GM21717 (cell line): ENCODE results near the gene POU4F2.

Experiments
- ATAC-seq: cut with Tn5 transposase; IDR thresholded peaks from one replicate; pipeline ENCODE4 v1.9.1; 2021; ENCODE audit warnings: mild to moderate bottlenecking, moderate library complexity; ENCODE audit not compliant: unreplicated experiment

The POU4F2 gene

GRCh38 chr4:146638786-146639505 lies at the start of gene POU4F2:
Gene POU4F2 (plus strand): TSS chr4:146638893. CDS start chr4:146639141, 248 bp downstream.
- ATAC-seq, result no peak

GRCh38 chr4:146590801-146591200 lies 47.9 kb upstream of the POU4F2 start:
- ATAC-seq, result no peak

GRCh38 chr4:146592019-146592418 lies 46.7 kb upstream of the POU4F2 start:
- no peak for ATAC-seq

- no peak for ATAC-seq
Observed at GRCh38 chr4:146632770-146633470, 5.8 kb upstream of the POU4F2 start.

- ATAC-seq, result no peak
Observed at GRCh38 chr4:146633471-146633800, 5.3 kb upstream of the POU4F2 start.

GRCh38 chr4:146634825-146635224 lies 3.9 kb upstream of the POU4F2 start:
- ATAC-seq, result no peak

- ATAC-seq, result no peak
Observed at GRCh38 chr4:146637621-146638332, 916 bp upstream of the POU4F2 start.

- ATAC-seq, result no peak
Observed at GRCh38 chr4:146638333-146638785, 334 bp upstream of the POU4F2 start.

- no peak for ATAC-seq
Observed at GRCh38 chr4:146639506-146639932, 826 bp downstream of the POU4F2 start.

- ATAC-seq, result no peak
Observed at GRCh38 chr4:146640021-146640464, 1.4 kb downstream of the POU4F2 start.

- ATAC-seq, result no peak
Observed at GRCh38 chr4:146640465-146641061, 1.9 kb downstream of the POU4F2 start.

- ATAC-seq, result no peak
Observed at GRCh38 chr4:146641762-146642161, 3.1 kb downstream of the POU4F2 start.

GRCh38 chr4:146643812-146644401 lies 5.2 kb downstream of the POU4F2 start:
- no peak for ATAC-seq

- no peak for ATAC-seq
Observed at GRCh38 chr4:146645921-146646320, 7.2 kb downstream of the POU4F2 start.

- ATAC-seq, result no peak
Observed at GRCh38 chr4:146646593-146647325, 8.1 kb downstream of the POU4F2 start.

GRCh38 chr4:146647615-146648460 lies 9.1 kb downstream of the POU4F2 start:
- ATAC-seq, result no peak

GRCh38 chr4:146648461-146648783 lies 9.7 kb downstream of the POU4F2 start:
- no peak for ATAC-seq

- ATAC-seq, result no peak
Observed at GRCh38 chr4:146649232-146649631, 10.5 kb downstream of the POU4F2 start.

- no peak for ATAC-seq
Observed at GRCh38 chr4:146650034-146650433, 11.3 kb downstream of the POU4F2 start.
